ENCODE measurements around the gene RIMOC1. TPM values are rescaled to one million over a fixed set of nuclear protein-coding genes. Genes with fewer than 3 reads are reported as not detected.

The RIMOC1 gene
- total and polyA plus RNA-seq, 2 of the 8 experiments (the other 6 are each of a cell fraction or from before 2014, with no cell fraction given): 20.6 to 35.1 TPM

DNA sequence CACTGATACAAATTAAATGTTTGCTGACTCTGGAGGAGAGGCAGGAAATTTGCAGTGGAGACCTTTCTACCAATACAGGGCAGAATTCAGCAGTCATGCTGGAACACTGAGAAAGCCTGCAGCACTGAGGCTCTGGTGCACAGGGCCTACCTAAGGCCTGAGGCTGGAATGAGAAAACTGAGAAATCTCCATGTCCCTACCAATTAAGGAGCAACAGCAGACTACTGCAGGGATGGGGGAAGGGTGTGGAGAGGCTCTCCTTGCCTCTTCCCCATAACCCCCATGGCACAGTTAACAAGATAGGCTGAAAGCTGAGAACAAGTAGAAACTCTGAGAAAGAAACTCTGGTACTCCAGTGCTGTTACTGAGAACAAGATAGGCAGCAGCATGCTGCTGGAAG lies 31.4 kb downstream of the RIMOC1 start:
- Histone ChIP-seq H4K5ac (ENCODE audit: insufficient read length, low read depth, low read length) (no peak overlapping the region), H3K4me3 (ENCODE audit: extremely low read depth in 1 of 4, insufficient read depth in 2 of 4, low read depth in 3 of 4, low read length in 4 of 4) (no peak overlapping the region), H4K8ac (ENCODE audit: extremely low read depth, insufficient read depth, low read length) (no peak overlapping the region), H3K79me1 (ENCODE audit: low read depth, low read length) (no peaks in the 10 kb centered on the region), H3K9ac (replicated peaks in 1 of 4; ENCODE audit: extremely low read depth in 1 of 4, low read depth in 3 of 4, low read length in 3 of 4) (no peak overlapping the region), H4K20me1 (replicated peaks in 1 of 2; ENCODE audit: control insufficient read depth in 1 of 2, insufficient read depth in 2 of 2, low read length in 2 of 2) (no peaks in the 10 kb centered on the region), H3K4ac (replicated peaks; ENCODE audit: insufficient read length, low read depth, low read length) (no peak overlapping the region), H3K27me3 (replicated peaks in 1 of 4; ENCODE audit: control insufficient read depth in 3 of 4, extremely low read depth in 1 of 4, insufficient read depth in 3 of 4, low read length in 3 of 4) (no peaks in the 10 kb centered on the region), H3K9me3 (ENCODE audit: insufficient read depth in 2 of 2, low read depth in 1 of 2, low read length in 1 of 2) (no peaks in the 10 kb centered on the region), H2AK5ac (ENCODE audit: low read depth, low read length) (no peak overlapping the region), H2BK20ac (ENCODE audit: low read length) (no peak overlapping the region), H2BK15ac (ENCODE audit: low read length) (no peak overlapping the region), H2BK120ac (replicated peaks; ENCODE audit: low read depth, low read length) (no peak overlapping the region), H3K4me2 (ENCODE audit: insufficient read depth in 1 of 2, low read depth in 2 of 2, low read length in 2 of 2) (no peak overlapping the region), H3K4me1 (replicated peaks in 1 of 4; ENCODE audit: control insufficient read depth in 3 of 4, insufficient read depth in 4 of 4, low read length in 3 of 4) (no peaks in the 10 kb centered on the region), H3K23ac (ENCODE audit: insufficient read length) (no peak overlapping the region), H4K91ac (replicated peaks; ENCODE audit: insufficient read length, low read length) (no peak overlapping the region), H3K56ac (replicated peaks; ENCODE audit: insufficient read length, low read depth, low read length) (no peak overlapping the region), H3K27ac (ENCODE audit: low read depth, low read length) (no peak overlapping the region), H2BK5ac (ENCODE audit: low read depth, low read length) (no peak overlapping the region), H3K23me2 (ENCODE audit: low read depth, low read length) (no peaks in the 10 kb centered on the region), H3K79me2 (ENCODE audit: control insufficient read depth in 1 of 2, insufficient read depth in 2 of 2, low read length in 2 of 2) (no peaks in the 10 kb centered on the region), H2AFZ (ENCODE audit: low read length) (peak overlapping the region; percentile 72), H2BK12ac (ENCODE audit: low read depth, low read length) (0 out of 2 replicates have a peak overlapping the region, but pooled peaks have one; percentile 13), H3K14ac (ENCODE audit: insufficient read length) (no peak overlapping the region), H3K36me3 (ENCODE audit: control insufficient read depth in 2 of 4, insufficient read depth in 4 of 4, low read length in 3 of 4) (no peaks in the 10 kb centered on the region), H3K18ac (ENCODE audit: extremely low read depth, low read length) (no peak overlapping the region)
- TF ChIP-seq SRF (IDR thresholded peaks at IDR 0.05; ENCODE audit: low read depth, low read length) (no peak), FOSL1 (IDR thresholded peaks at IDR 0.05; ENCODE audit: insufficient read depth, low read depth, low read length) (no peak)
- CTCF ChIA-PET (ENCODE audit: partially characterized antibody): no interaction called here
- FAIRE-seq: no peak
- DNase-seq (ENCODE audit: low read depth in 1 of 2, low spot score in 2 of 2): no peak
- POLR2A ChIA-PET (ENCODE audit: partially characterized antibody): interaction anchor here (1.6 kb wide), 1 partner anchor 10 kb away, joined by 5 read pairs; the partner anchor contains the start of gene FBXO4

Measured in H1 (cell line).